ENCODE data around the gene KCNA1. TPM values are rescaled to one million over a fixed set of nuclear protein-coding genes. Genes with fewer than 3 reads are reported as not detected.

The KCNA1 gene
- total RNA-seq, 2 donors from 2014 or later = not detected

- no peaks in the 10 kb centered on the region for H3K36me3 Mint-ChIP-seq (ENCODE audit: low read depth)
- H3K27me3 Mint-ChIP-seq (ENCODE audit: insufficient read depth) = peaks cover 99% of the 10 kb centered on the region
Observed at GRCh38 chr12:4957761-4958160, 48.1 kb downstream of the KCNA1 start.

GRCh38 chr12:4958697-4959375 is 49.1 kb downstream of the KCNA1 start:
- H3K4me3 Mint-ChIP-seq = no peak overlapping the region
- H3K4me1 Mint-ChIP-seq = peaks cover 13% of the 10 kb centered on the region
- Histone ChIP-seq H3K4me1 (ENCODE audit: control insufficient read depth, insufficient read depth, low read length) (peaks cover 5% of the 10 kb centered on the region), H3K27ac (ENCODE audit: low read depth, low read length) (no peak overlapping the region), H3K9ac (ENCODE audit: extremely low read depth, low read length, poor library complexity, severe bottlenecking) (no peak overlapping the region), H3K36me3 (ENCODE audit: control insufficient read depth, insufficient read depth, low read length) (no peaks in the 10 kb centered on the region), H3K9me3 (ENCODE audit: control insufficient read depth, low read length) (no peaks in the 10 kb centered on the region), H3K4me3 (ENCODE audit: low read length) (no peak overlapping the region), H3K27me3 (ENCODE audit: control insufficient read depth, insufficient read depth, low read length, poor library complexity, severe bottlenecking) (peaks cover 95% of the 10 kb centered on the region)
- peak; percentile 59 for TF ChIP-seq CTCF (conservative IDR thresholded peaks at IDR 0.05)
- no peak for DNase-seq
- WGBS, 2 experiments (ENCODE audit: insufficient coverage in 1 of 2, insufficient read length in 1 of 2) = 85 to 92% methylated on average over 5 of the region's 6 CpGs
- H3K27me3 Mint-ChIP-seq (ENCODE audit: insufficient read depth) = peaks cover 97% of the 10 kb centered on the region
- no peaks in the 10 kb centered on the region for H3K9me3 Mint-ChIP-seq
- H3K27ac Mint-ChIP-seq = no peak overlapping the region
- H3K36me3 Mint-ChIP-seq (ENCODE audit: low read depth) = no peaks in the 10 kb centered on the region

More at GRCh38 chr12:4957761-4958160, 48.1 kb downstream of the KCNA1 start:
- Histone ChIP-seq H3K4me1 (ENCODE audit: control insufficient read depth, insufficient read depth, low read length) (no peaks in the 10 kb centered on the region), H3K36me3 (ENCODE audit: control insufficient read depth, insufficient read depth, low read length) (no peaks in the 10 kb centered on the region), H3K4me3 (ENCODE audit: low read length) (no peak overlapping the region), H3K27me3 (ENCODE audit: control insufficient read depth, insufficient read depth, low read length, poor library complexity, severe bottlenecking) (peaks cover 100% of the 10 kb centered on the region), H3K27ac (ENCODE audit: low read depth, low read length) (no peak overlapping the region), H3K9ac (ENCODE audit: extremely low read depth, low read length, poor library complexity, severe bottlenecking) (no peak overlapping the region), H3K9me3 (ENCODE audit: control insufficient read depth, low read length) (no peaks in the 10 kb centered on the region)
- Mint-ChIP-seq H3K9me3 (no peaks in the 10 kb centered on the region), H3K27ac (no peak overlapping the region), H3K4me1 (peaks cover 9% of the 10 kb centered on the region), H3K4me3 (no peak overlapping the region)
- 85 to 94% methylated on average over 2 to 5 of the region's 5 CpGs for WGBS, 2 experiments (ENCODE audit: insufficient coverage in 1 of 2, insufficient read length in 1 of 2)
- TF ChIP-seq CTCF (conservative IDR thresholded peaks at IDR 0.05) = no peak
- DNase-seq = no peak

GRCh38 chr12:4959381-4959780 is 49.7 kb downstream of the KCNA1 start:
- WGBS, 2 experiments (ENCODE audit: insufficient coverage in 1 of 2, insufficient read length in 1 of 2) = 80 to 83% methylated on average over 1 to 4 of the region's 4 CpGs

More at GRCh38 chr12:4959381-4959780, 49.7 kb downstream of the KCNA1 start:
- Mint-ChIP-seq H3K9me3 (no peaks in the 10 kb centered on the region), H3K36me3 (ENCODE audit: low read depth) (no peaks in the 10 kb centered on the region), H3K4me3 (no peak overlapping the region), H3K27me3 (ENCODE audit: insufficient read depth) (peaks cover 97% of the 10 kb centered on the region), H3K4me1 (peaks cover 19% of the 10 kb centered on the region), H3K27ac (no peak overlapping the region)
- Histone ChIP-seq H3K36me3 (ENCODE audit: control insufficient read depth, insufficient read depth, low read length) (no peaks in the 10 kb centered on the region), H3K4me1 (ENCODE audit: control insufficient read depth, insufficient read depth, low read length) (peaks cover 7% of the 10 kb centered on the region), H3K27me3 (ENCODE audit: control insufficient read depth, insufficient read depth, low read length, poor library complexity, severe bottlenecking) (peaks cover 95% of the 10 kb centered on the region), H3K4me3 (ENCODE audit: low read length) (no peak overlapping the region), H3K27ac (ENCODE audit: low read depth, low read length) (no peak overlapping the region), H3K9ac (ENCODE audit: extremely low read depth, low read length, poor library complexity, severe bottlenecking) (no peak overlapping the region), H3K9me3 (ENCODE audit: control insufficient read depth, low read length) (no peaks in the 10 kb centered on the region)
- DNase-seq = no peak
- TF ChIP-seq CTCF (conservative IDR thresholded peaks at IDR 0.05) = no peak

Data from endodermal cell (in vitro differentiated cells).